ENCODE measurements around the gene VAV2.
A peak's percentile ranks its signal among the peaks of the same experiment; 100 is the strongest.

VAV2 gene

GRCh38 chr9:134028076-134028475, 36.0 kb upstream of the VAV2 start:
- no peak for DNase-seq (ENCODE audit: low spot score)

DNA sequence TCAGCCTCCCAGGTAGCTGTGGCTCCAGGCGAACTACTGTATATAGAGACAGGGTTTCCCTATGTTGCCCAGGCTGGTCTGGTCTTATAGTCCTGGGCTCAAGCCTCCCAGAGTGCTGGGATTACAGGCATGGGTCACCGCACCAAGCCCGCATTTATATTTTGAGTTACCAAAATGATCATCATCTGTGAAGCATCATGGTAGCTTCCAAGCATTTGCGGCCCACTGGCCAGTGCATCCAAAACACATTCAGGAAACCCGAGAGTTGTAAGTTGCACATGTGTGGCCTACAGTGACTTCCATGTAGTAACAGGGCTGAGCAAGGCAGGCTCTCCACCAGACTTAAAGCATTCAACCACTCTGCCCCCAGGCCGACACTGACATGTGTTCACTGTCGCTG, 35.4 kb upstream of the VAV2 start:
- no peak for DNase-seq (ENCODE audit: low spot score)

GRCh38 chr9:134026981-134027380, 34.9 kb upstream of the VAV2 start:
- DNase-seq (ENCODE audit: low spot score) = no peak

DNA sequence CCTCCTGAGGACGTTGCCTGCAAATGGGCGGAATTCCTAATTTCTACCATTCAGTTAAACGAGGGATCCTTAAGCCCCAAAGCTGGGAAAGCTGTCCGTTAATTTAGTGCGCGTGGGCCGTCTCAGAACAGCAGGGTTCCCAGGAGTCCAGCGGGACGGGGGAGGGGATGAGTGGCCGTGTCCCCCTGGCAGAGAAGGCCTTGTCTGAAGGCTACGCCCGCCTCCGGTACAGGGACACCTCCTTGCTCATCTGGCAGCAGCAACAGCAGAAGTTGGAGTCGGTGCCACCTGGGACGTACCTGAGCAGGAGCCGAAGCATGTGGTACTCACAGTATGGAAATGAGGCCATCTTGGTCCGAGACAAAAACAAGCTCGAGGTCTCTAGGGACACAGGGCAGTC, 34.5 kb upstream of the VAV2 start:
- no peak for DNase-seq (ENCODE audit: low spot score)

- DNase-seq (ENCODE audit: low spot score) = peak; percentile 60
These were observed 33.8 kb upstream of the VAV2 start for GRCh38 chr9:134025606-134026541.

- DNase-seq (ENCODE audit: low spot score) = peak; percentile 97
These were observed 32.9 kb upstream of the VAV2 start, which contains the start of gene BRD3OS for GRCh38 chr9:134024828-134025605. Gene BRD3OS, plus strand, starts transcription at chr9:134025481. Its CDS starts 1,267 bp downstream, at chr9:134026748.

GRCh38 chr9:134024214-134024792, 32.2 kb upstream of the VAV2 start:
- no peak for DNase-seq (ENCODE audit: low spot score)

DNA sequence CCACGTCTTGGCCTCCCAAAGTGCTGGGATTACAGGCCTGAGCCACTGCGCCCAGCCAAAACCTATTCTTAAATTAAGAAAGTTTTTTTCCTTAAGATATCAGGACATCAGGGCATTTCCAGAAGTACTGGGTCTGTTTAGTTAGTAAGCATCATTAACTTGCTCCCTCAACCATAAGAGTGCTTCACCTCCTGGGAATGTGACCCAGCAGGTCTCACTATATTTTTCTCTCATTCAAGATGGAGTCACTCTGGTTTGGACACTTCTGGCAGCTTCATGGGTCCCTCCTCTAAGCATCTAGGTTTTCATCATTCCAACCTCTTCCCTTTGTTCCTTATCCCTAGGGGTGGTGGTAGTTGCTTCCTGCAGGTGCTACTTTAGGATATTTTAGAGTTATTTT, 22.8 kb upstream of the VAV2 start:
- DNase-seq (ENCODE audit: low spot score) = no peak

- no peak for DNase-seq (ENCODE audit: low spot score)
These were observed 19.3 kb upstream of the VAV2 start for GRCh38 chr9:134011401-134011800.

DNA sequence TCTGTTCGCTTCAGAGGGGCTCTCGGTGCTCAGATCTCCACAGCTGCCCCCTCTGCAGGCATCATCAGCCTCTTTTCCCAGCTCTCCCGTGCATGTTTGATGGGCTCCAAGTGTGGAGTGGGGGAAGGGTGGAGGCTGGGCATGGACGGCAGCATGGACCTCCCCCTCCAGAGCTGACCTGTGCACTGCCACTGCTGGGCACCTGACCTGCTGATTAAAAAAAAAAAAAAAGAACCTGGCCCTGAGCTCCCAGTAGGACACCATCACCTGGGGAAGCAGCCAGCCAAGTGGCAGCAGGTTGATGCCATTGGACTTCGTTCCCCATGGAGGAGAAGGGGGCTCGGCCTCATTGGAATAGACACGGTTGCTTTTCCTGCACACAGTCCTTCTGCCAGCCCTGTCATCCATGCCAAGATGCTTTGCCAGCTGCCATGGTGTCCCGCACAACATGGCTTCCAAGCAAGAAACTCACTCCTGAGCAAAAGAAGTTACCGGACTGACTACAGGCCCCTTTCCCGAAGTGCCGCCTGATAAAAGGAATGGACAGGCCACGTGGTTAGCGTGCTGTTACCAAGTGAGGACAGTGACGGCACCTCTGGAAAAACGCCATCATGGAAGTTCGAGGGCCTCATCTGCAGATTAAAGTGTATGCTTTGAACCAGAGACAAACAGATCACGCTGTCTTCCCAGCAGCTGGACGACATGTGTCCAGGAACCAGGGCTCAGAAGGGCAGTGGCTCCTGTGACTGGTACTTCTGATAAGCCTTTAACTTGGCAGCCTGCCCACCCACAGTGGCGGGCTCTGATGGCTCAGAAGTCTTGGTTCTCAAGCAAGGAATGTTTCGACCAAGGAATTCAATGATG, 18.4 kb upstream of the VAV2 start:
- DNase-seq (ENCODE audit: low spot score) = no peak

DNA sequence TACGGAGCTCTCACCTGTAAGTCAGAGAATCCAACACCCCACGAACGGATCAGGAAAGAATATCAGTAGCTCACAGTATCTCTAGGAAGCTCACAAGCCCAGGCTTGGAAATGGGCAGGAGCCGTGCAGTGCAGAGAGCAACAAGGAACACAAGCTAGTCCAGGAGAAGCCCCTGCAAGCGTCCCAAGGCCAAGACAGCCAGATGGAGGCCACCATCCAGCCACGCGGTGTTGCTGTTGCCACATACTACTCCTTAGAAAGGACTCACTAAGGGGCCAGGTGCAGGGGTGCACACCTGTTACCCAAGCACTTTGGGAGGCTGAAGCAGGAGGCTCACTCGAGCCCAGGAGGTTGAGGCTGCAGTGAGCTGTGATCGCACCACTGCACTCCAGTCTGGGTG, 15.4 kb upstream of the VAV2 start:
- DNase-seq (ENCODE audit: low spot score) = no peak

DNA sequence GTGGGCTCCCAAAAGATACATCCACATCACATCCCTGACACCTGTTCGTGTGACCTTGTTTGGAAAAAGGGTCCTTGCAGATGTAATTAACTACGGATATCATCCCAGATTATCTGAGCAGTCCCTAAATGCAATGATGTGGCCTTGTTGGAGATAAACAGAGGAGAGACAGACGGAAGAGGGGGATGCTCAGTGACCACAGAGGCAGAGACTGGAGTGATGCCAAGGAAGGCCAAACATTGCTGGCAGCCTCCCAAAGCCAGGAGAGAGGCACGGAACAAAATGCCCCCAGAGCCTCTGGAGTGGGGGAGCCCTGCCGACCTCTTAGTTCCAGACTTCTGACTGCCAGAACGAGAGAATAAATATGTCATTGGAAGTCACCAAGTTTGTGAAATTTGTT, 15.0 kb upstream of the VAV2 start:
- no peak for DNase-seq (ENCODE audit: low spot score)

GRCh38 chr9:134005381-134005780, 13.3 kb upstream of the VAV2 start:
- no peak for DNase-seq (ENCODE audit: low spot score)

- DNase-seq (ENCODE audit: low spot score) = no peak
These were observed 12.8 kb upstream of the VAV2 start for GRCh38 chr9:134004881-134005280.

GRCh38 chr9:134004131-134004873, 12.2 kb upstream of the VAV2 start:
- no peak for DNase-seq (ENCODE audit: low spot score)

GRCh38 chr9:134003237-134003636, 11.1 kb upstream of the VAV2 start:
- no peak for DNase-seq (ENCODE audit: low spot score)

- DNase-seq (ENCODE audit: low spot score) = no peak
These were observed 10.7 kb upstream of the VAV2 start for GRCh38 chr9:134002796-134003195.

DNA sequence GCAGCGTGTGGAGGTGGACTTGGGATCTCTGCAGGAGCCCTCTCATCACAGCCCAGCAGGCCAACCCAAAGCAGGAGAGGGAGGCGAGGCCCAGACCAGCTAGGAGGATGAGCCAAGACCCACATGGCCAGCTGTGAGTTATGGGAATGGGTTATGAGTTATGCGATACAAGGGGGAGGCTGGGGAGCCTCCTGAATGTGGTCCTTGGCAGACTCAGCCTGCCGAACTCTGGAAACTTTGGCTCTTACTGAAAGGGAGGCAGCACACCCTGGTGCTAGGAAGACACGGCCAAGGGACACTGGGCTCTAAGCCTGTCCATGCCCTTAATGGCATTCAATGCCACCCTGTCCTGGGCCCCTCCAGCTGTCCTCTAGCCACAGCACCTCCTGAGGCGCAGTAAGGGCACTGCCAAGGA, 7.7 kb upstream of the VAV2 start:
- no peak for DNase-seq (ENCODE audit: low spot score)

- peak; percentile 52 for DNase-seq (ENCODE audit: low spot score)
These were observed 6.9 kb upstream of the VAV2 start for GRCh38 chr9:133998915-133999595.

DNA sequence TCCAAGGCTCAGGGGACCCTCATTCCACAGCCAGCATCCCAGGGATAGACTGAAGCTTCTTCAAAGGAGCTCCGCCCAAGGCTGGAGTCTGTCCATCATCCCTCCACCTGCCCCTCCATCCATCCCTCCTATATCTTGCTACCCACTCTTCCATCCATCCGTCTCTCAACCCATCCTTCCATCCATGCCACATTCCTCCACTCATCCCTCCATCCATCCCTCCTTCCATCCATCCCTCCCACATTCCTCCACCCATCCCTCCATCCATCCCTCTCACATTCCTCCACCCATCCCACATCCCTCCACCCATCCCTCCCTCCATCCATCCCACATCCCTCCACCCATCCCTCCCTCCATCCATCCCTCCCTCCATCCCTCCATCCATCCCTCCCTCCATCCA, 5.5 kb upstream of the VAV2 start:
- DNase-seq (ENCODE audit: low spot score) = no peak
